GM21423 (cell line): ENCODE measurements around the gene SELENOM.
"Not testable (repeated sequence)": the region's sequence is repeated elsewhere in the genome, so short reads cannot be mapped to it uniquely, and the experiment has no call there.

ENCODE experiments used
- ATAC-seq: cut with Tn5 transposase; IDR thresholded peaks from one replicate; pipeline ENCODE4 v1.9.1; 2021; ENCODE audit warnings: mild to moderate bottlenecking, moderate library complexity; ENCODE audit not compliant: unreplicated experiment

Gene SELENOM

DNA sequence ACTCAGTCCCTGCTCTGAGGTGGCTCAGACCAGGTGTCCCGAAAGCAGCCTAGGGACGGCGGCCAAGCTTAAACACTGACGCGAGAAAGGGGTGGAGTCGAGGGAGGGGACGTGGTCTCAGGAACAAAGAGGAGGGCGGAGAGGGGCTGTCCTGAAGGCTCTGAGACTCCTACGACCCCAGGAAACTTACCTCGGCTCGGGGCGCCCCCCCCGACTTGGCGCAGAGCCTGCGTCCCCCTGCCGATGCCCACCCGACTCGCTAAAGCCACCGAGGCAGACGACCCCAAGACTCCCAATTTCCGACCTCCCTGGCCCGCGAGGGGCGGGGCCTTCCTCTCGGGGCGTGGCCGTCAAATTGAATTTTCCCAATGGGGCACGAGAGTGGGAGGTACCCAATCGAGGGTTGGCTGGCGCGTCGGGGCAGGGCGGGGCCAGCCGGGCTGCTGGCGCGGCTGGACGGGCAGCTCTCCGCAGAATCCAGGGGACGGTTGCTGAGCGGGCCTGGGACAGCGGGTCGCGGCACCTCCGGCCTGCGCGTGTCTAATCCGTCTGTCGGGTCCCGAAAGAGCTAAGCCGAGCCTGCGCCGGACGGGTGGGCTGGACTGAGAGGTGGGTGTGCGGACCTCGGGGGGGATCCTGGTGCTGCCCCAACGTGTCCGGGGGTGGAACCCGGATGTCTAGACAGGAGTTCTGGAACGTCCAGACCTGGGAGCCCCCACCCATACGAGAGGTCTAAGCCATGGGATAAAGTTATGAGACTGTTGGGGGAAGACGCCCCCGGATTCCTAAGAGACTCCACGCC, 26.3 kb downstream of the SELENOM start, which contains the start of gene SMTN:
SMTN (plus strand) TSS at position 471 of the 802 bp plus-strand sequence. CDS start 1,941 bp downstream, outside the sequence.
- peak; percentile 54 for ATAC-seq

DNA sequence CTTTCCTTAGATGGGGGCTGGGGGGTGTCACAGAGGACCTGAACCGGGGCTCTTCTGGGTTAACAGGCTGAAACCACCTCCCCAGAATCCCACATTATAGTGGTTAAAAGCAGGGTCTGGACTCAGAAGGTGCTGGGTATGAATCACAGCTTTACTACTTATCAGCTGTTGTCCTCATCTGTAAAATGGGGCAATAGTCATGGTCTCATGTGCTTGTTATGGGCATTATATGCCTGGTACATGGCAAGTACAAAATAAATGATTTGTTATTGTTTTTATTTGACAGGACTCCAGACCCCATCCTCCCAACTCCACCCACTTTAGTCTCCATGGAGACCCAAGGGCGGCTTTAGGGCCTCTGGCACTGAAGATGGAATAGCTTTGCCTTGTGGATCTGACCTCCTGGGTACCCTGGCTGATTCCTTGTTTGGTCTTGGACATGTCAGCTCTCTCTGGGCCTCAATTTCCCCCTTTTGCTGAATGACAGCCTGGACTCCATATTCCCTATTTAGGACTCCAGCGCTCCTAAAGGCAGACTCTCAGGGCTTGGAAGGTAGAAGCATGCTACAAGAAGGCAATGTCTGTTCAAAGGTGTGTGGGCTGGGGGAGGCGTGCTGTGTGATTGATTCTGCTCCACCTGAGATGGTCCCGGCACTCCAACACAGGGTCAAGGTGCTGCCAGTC, 27.1 kb downstream of the SELENOM start:
- no peak for ATAC-seq

DNA sequence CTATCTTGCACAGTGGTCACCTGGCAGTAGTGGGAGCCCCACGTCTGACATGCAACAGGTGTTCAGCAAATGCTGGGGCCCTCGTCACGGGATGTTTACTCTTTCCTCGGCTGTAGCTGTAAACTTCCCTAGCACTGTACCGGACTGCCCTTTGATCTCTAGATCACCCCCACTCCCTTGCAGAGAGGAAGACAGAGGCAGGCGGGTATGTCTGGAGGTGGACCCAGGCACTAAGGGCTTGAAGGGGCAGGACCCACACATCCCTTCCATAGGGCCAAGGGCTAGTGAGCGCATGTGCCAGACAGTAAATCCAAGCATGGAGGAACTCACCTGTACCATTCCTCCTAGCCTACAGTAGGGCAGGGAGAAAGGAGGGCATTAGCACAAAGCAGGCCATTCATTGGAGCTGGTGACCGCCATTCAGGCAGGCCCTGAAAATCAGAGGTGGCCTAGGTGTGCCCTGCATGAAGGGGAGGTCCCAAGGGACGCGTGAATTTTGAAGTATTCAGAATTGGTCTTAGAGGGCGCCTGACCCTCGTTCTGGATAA, 28.2 kb downstream of the SELENOM start:
- no peak for ATAC-seq

DNA sequence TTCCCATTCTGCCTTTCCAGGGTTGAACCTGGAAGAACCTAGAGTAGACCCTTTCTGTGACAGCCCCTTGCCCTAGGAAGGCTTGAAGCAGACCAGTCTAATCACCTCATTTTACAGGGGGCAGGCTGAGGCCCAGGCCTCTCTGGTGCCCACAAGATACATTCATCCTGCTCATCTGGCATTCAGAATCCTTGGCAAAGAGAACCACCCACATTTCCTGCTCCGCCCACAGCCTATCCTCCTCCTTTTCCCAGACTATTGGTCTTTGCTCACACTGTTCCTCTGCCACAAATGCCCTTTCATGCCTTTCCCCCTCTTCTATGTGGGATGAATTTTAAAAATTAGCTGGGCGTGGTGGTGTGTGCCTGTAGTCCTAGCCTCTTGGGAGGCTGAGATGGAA, 29.0 kb downstream of the SELENOM start:
- ATAC-seq: not testable (repeated sequence)

DNA sequence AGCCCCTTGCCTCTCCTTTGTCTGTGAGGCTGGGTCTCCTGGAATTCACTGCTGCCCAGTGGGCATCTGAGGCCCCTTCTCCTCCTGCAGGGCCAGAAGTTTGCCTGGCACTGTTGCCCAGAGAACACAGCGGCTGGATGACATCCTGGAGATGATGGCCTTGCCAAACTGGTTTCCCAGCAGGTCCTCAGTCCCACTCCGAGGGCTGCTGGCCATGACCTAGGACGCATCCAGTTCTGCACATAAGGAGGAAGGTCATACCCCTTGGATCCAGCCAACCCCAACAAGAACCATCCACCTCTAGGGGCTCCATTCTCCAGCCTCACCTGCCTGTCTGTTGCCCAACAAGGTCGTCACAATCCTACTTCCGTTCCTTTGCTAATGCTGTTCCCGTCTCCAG, 29.7 kb downstream of the SELENOM start:
- ATAC-seq: no peak

DNA sequence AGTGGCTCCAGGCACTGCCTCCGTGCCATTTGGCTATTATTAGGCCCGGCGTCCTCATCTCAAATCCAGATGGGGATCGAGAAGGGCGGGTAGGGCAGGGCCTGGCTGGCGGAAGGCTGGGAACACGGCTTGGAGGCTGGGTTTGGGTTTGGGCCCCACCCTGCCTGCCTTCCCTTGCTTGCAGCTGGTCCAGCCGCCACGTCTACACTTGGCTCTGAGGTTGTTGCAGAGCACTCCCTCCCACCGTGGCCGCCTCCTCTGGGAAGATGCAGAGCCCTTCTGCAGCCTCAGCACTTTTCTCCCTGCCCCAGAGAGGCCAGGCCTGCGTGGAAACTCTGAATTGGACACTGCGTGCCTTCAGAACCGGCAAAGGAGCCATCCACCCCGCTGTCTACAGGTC, 31.4 kb downstream of the SELENOM start:
- ATAC-seq: no peak

DNA sequence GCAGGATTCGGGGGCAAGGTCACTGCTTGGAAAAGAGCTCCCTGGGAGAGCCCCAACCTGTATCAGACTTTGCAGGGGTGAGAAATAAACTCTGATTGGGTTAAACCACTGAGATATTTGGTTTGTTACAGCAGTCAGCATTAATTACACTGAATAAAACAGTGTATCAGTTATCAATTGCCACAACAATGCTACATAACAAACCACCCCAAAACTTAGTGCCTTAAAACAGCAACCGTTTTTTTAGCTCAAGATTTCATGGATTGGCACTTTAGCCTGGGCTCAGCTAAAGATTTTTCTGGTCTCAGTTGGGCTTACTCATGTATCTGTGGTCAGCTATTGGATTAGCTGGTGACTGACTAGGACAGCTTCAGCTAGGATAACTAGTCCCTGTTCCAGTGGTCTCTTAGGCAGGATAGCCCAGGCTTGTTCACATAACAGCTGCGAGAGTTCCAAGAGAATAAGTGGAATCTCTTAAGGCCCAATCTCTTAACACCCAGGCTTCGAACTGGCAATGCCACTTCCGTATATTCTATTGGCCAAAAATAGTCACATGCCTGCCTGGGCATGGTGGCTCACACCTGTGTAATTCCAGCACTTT, 33.7 kb downstream of the SELENOM start:
- ATAC-seq: not testable (repeated sequence)

DNA sequence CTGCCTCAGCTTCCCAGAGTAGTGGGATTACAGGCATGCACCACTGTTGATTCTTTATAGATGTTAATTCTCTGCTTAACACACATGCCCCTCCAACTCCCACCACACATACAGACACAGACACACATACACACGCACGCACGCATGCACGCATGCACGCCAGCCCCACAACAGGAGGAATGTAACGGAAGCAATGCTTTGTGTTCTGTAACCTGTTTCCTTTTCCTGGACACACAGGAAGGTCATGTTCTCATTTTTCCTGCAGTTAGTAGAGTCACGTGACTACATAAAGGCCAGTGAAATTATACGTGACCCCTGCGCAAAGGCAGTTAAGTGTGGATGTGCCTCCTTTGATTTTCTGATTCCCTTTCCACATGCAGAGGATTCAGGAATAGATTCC, 34.2 kb downstream of the SELENOM start:
- ATAC-seq: not testable (repeated sequence)

DNA sequence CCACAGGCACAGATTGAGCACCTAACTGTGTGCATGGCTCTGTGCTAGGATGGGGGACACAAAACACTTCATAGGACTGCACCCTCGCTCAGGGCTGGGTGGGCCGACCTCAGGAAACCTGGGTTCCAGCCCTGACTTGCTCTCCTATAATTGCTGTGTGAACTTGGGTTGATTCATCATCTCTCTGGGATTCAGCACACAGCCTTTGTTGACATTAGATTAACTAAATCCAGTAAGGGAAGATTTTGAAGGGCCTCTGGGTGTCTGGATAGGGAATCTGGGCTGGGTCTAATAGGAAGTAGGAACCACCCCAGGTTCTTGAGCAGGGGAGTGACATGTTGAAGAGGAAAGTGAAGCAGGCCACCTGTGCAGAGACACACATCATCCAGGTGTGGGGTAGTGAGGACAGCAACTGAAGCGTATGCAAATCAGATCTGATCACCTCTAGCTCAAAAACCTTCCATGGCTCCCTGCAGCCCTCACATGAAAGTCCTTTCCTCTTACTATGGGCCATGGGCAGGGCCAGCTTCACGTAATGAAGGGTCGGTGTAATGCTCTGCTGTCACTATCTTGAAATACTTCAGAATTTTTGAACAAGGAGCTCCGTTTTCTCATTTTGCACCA, 37.6 kb downstream of the SELENOM start:
- ATAC-seq: not testable (repeated sequence)

DNA sequence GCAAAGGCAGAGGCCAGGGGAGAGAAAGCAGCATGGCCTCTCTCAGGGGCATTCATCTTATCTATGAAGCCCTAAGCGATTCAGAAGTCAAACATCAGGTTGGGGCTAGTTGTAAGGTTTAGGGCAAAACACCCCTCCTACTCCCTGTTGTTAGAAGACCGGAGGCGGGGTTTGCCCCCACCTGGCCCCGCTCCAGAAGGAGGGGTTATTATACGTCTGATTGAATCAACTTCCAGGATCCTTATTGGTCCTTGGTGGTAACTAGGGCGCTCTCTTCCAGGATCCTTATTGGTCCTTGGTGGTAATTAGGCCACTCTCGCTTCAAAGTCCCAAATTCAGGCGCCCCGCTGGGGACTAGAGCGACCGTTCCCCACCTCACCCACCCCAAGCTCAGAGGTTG, 38.4 kb downstream of the SELENOM start:
- no peak for ATAC-seq

DNA sequence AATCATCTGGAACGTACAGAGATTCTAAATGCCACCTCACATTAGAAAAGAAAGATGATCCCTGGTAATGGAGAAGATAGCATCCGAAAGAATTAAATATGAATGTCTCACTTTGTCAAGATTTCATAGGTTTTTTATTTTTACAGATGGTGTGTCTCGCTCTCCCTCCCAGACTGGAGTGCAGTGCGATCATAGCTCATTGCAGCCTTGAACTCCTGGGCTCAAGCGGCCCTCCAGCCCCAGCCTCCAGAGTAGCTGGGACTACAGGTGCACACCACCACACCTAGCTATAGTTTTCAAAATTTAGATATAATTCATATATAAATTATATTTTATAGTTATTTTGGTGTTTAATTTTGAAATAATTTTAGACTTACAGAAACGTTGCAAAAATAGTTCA, 43.0 kb downstream of the SELENOM start:
- no peak for ATAC-seq

DNA sequence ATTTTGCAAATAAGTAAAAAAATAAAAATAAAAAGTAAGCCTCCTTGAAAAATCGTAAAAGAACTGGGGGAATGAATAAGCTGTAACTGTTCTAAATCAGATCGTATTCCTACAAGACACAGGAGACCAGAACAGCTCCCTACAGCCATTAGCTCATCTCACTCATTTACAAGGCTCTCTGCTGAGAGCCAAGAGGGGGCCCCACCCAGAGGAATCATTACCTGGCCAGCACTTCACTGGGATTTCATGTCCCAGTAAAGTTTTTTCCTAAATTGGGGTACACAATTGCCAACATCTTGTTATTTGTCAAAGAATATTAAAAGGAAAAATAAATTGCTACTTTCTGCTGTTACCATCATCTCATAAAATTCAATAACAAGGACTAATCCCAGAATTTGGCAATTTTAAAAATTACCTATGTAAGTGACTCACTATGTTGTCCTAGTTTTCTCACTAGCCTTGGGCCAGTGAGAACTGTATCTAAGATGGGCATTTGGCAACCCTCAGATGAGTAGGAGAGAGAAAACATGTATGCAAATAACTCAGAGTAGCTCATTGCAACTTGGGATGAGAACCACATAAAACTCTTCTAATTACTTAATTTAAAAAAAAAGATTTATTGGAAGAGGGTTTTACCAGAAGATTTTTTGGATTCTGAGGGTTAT, 44.7 kb downstream of the SELENOM start:
- no peak for ATAC-seq

DNA sequence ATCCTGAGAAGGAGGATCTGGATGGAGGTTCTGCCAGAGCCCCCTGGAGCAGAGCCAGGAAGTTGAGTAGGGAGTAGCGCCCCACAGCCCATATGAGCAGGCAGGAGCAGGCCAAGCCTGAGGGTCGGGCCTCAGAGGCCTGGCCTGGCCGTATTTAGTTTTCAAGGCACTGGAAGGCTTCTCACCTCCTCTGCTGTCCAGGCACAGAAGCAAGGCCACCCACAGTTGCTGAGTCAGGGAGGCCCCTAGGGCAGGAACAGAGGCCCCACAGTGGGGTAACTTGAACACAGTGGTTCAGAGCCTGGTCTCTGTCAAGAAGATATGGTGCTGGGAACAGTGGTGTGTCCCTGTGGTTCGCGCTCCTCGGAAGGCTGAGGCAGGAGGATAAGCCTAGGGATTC, 47.7 kb downstream of the SELENOM start:
- ATAC-seq: not testable (repeated sequence)

DNA sequence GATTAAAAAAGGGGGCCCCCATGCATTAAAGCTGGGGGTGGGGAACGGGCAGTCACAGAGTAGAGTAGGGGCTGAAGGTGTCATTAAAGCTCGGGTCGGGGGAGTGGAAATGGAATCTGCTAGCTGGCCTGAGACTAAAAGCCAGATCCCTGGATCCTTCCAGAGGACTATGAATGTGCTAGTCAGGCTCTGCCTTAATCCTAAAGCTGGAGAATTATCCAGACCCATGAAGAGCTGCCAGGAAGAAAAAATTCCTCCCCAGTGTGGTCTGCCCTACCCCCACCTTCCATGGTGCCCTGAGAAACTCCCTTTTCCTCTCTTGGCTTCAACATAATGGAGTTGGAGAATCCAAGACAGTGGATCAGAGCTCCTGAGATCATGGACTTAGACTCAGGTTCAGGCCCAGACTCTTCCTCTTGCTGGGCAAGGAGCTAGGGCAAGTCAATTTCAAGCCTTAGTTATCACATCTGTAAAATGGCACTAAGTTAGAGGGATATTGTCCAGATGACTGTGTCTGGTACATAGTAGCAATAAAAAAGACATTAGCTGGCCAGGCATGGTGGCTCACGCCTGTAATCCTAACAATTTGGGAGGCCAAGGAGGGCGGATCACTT, 50.3 kb downstream of the SELENOM start:
- no peak for ATAC-seq

DNA sequence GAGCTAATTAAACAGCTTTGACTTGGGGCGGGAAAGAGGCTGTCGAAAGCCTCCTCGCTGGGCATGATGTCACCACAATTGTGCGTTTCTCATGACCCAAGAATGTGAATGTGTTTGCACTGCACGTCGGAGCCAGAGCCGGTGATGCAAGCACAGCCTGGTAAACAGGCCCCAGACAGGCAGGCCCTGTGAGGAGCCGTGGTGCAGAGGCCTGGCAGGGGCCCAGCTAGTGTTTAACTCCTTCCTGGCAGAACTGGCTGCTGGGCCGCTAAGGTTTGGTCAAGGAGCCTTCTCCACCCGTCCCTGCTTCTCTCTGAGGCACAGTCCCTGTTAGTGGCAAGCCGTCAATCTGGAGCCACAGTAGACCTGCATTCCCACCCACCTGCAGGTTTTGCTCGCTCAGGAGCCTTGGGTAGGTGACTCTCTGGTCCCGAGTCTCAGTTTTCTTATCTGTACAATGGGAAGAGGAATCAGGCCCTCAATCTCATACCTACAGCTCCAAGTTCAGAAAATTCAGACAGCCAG, 51.7 kb downstream of the SELENOM start:
- ATAC-seq: no peak

DNA sequence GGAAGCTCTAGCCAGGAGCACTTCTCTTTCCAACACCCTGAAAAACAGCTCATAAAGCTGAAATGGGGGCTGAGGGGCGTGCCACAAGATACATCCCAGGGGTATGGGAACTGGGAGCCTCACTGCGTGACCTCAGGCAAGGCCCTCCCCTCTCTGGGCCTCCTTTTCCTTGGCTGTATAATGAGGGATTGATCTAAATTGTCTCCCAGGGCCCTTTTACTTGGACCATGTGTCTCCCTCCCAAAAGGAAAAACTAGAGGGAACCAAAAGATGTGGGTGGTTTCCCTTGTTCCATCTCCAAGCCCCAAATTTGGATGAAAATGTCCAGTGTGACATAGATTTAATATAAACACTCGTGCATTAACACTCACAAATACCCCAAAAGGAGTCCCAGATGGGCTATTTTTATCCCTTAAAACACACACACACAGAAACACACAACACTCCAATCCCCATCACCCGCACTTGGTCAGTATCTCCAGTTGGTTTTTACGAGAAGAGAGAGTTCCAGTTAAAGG, 52.2 kb downstream of the SELENOM start:
- no peak for ATAC-seq
